Upper lobe of left lung (tissue), 4 donors: Measurements from ENCODE around the gene MEAK7.

ENCODE experiments used
- CTCF ChIP-seq, 6 experiments: fragments of 450-650 bp in 4 of 6; fragments of 200-600 bp in 2 of 6; sonication (generic) in 2 of 6; IDR thresholded peaks; one replicate each; pipeline ENCODE4 v1.5.1; 2016 to 2019; ENCODE audit warnings: antibody characterized with exemption in 6 of 6
- EP300 ChIP-seq, 4 donors: sonication (generic); formaldehyde crosslinking; IDR thresholded peaks; one replicate each; pipeline ENCODE4 v1.5.1; 2017; ENCODE audit warnings: antibody characterized with exemption in 4 of 4, control low read depth in 2 of 4
- POLR2A ChIP-seq, 4 donors: fragments of 450-650 bp; IDR thresholded peaks; one replicate each; pipeline ENCODE4 v1.5.1; 2016 to 2017; ENCODE audit warnings: antibody characterized with exemption in 4 of 4, mild to moderate bottlenecking in 2 of 4

- TF ChIP-seq POLR2A (IDR thresholded peaks at IDR 0.05) (no peak), CTCF (IDR thresholded peaks at IDR 0.05) (no peak), EP300 (IDR thresholded peaks at IDR 0.05) (no peak)
These were observed 40.3 kb downstream of the MEAK7 start for GRCh38 chr16:84464116-84464515.
